ENCODE measurements around the gene DIAPH2.
"Not testable (repeated sequence)": the region's sequence is repeated elsewhere in the genome, so short reads cannot be mapped to it uniquely, and the experiment has no call there.

The DIAPH2 gene

DNA sequence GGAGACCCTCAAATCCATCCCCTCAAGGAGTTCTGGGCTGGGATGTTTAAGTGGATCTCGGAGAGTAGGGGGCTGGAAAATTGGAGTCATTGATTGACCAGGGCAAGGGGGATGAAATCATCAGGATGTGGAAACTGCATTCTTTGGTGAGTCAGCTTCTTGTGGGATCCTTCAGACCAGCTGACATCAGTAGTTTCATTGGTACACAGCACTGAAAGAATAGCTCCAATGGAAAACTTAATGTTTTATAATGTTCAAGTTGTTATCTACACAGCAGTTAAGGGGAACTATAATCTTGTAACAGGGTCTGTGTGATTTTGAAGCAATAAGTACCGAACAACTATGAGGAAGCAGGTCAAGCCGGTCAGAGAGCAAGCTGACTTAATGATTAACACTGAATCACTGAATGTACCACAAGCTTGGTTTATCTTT lies 705.1 kb downstream of the DIAPH2 start:
- no peak for DNase-seq (ENCODE audit: low spot score)

GRCh38 chrX:97397371-97397770 lies 712.7 kb downstream of the DIAPH2 start:
- no peak for DNase-seq (ENCODE audit: low spot score)

- no peak for DNase-seq (ENCODE audit: low spot score)
Measured at GRCh38 chrX:97398030-97398551, 713.4 kb downstream of the DIAPH2 start.

- no peak for DNase-seq (ENCODE audit: low spot score)
Measured at GRCh38 chrX:97399400-97399799, 714.8 kb downstream of the DIAPH2 start.

DNA sequence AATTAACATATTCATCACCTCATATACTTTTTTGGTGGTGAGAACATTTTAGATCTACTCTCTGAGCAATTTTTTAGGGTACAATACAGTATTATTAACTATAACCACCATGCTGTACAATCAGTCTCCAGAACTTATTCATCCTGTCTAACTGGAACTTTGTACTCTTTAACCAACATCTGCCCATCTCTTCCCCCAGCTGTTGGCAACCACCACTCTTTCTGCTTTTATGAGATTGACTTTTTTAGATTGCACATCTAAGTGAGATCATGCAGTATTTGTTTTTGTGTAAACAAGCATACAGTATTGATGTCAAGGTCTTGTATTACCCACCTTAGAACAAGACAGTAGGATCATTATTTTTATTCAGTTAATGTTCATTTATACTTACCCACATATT lies 715.9 kb downstream of the DIAPH2 start:
- DNase-seq (ENCODE audit: low spot score) = no peak

GRCh38 chrX:97401154-97401553 lies 716.5 kb downstream of the DIAPH2 start:
- no peak for DNase-seq (ENCODE audit: low spot score)

- no peak for DNase-seq (ENCODE audit: low spot score)
Measured at GRCh38 chrX:97401586-97402136, 717.0 kb downstream of the DIAPH2 start.

DNA sequence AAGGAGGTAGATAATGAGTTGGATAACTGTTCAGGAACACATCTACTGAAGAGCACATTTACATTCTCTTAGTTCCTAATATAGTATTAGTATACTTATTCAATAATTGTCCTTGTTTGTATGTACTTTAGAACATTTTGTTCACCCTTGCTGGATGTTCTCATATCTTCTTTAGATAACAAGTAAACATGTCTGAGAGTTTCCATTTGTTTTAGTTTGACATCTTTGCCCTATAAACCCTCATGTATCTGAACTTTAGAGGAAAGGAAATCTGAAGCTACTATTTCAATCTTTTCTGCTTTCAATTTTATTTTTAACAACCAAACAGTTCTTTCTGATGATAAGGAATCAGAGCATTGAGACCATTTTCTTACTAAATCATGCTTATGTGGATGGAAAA lies 717.7 kb downstream of the DIAPH2 start:
- no peak for DNase-seq (ENCODE audit: low spot score)

DNA sequence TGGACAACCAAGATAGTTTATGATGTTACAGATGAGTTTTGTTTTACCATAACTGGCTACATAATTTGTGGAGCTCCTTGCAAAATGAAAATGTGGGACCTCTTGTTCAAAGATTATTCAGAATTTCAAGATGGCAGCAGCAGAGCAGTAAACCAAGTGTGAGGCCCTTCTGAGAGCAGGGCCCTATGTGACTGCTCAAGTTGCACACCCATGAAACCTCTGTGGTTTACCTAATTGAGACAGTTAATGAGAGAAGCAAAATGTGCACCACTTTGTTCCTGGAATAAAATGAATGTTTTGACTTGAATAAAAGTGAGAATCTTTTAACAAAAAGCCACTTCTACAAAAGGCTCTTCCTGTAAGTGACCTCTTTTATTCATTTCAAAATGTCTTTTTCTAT lies 718.3 kb downstream of the DIAPH2 start:
- no peak for DNase-seq (ENCODE audit: low spot score)

DNA sequence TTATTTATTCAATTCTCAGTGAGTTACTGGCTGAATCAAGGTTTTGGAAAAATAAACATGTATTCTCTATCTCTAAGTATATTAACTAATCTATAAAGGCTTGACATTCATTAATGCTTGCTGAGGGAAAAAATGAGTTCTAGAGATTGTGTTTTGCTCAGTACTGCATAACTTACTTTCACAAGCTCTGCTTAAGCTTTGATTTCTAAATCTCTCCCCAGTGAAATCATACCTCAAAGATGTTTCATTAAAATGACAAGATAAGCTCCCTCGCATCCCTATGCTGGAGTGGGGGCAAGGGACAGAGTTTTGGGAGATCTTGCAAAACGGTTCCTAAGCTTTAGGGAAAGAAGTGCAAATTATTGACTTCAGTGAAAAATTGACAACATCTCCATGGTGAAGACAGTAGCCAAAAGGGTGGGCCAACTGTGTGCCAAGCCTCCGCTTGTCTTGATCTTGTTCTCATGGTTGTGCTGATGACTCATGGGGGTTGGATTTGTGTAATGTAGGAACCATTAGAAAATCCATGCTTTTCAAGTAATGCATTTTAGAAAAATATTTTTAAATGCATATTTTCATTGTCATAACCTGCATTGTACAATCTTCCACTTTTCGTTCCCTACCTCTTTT lies 720.5 kb downstream of the DIAPH2 start:
- no peak for DNase-seq (ENCODE audit: low spot score)

DNA sequence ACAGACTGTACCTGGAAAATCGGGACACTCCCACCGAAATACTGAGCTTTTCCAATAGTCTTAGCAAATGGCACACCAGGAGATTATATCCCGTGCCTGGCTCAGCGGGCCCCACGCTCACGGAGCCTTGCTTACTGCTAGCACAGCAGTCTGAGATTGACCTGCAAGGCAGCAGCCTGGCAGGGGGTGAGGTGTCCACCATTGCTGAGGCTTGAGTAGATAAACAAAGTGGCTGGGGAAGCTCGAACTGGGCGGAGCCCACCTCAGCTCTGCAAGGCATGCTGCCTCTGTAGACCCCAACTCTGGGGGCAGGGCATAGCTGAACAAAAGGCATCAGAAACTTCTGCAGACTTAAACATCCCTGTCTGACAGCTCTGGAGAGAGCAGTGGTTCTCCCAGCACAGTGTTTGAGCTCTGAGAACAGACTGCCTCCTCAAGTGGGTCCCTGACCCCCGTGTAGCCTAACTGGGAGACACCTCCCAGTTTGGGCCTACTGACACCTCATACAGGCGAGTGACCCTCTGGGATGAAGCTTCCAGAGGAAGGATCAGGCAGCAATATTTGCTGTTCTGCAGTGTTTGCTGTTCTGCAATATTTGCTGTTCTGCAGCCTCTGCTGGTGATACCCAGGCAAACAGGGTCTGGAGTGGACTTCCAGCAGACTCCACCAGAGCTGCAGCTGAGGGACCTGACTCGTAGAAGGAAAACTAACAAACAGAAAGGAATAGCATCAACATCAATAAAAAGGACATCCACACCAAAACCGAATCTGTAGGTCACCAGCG lies 725.2 kb downstream of the DIAPH2 start:
- DNase-seq (ENCODE audit: low spot score) = not testable (repeated sequence)

- no peak for DNase-seq (ENCODE audit: low spot score)
Measured at GRCh38 chrX:97416461-97416860, 731.8 kb downstream of the DIAPH2 start.

GRCh38 chrX:97429101-97429500 lies 744.5 kb downstream of the DIAPH2 start:
- no peak for DNase-seq (ENCODE audit: low spot score)

GRCh38 chrX:97431281-97431680 lies 746.6 kb downstream of the DIAPH2 start:
- DNase-seq (ENCODE audit: low spot score) = no peak

GRCh38 chrX:97446298-97446882 lies 761.7 kb downstream of the DIAPH2 start:
- no peak for DNase-seq (ENCODE audit: low spot score)

- DNase-seq (ENCODE audit: low spot score) = no peak
Measured at GRCh38 chrX:97447306-97447705, 762.7 kb downstream of the DIAPH2 start.

GRCh38 chrX:97452283-97452682 lies 767.6 kb downstream of the DIAPH2 start:
- no peak for DNase-seq (ENCODE audit: low spot score)

DNA sequence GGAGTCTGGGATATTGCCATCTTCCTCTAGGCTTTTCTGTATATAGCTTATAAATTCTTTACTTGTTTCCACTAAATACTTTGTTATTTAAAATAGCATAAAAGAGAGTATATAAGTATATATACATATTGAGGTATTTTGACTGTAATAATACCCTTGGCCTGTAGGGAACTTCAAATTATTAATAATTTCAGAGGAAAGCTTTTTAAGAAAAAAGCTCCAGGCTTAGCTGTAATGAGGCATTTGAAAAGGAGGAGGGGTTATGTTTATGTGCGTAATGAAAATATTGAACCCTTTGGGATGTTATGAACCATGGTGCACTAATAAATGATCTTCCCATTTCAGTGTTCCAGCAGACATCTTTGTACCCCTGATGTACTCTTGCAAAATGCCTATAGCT lies 777.1 kb downstream of the DIAPH2 start:
- DNase-seq (ENCODE audit: low spot score) = no peak

- no peak for DNase-seq (ENCODE audit: low spot score)
Measured at GRCh38 chrX:97471071-97471470, 786.4 kb downstream of the DIAPH2 start.

DNA sequence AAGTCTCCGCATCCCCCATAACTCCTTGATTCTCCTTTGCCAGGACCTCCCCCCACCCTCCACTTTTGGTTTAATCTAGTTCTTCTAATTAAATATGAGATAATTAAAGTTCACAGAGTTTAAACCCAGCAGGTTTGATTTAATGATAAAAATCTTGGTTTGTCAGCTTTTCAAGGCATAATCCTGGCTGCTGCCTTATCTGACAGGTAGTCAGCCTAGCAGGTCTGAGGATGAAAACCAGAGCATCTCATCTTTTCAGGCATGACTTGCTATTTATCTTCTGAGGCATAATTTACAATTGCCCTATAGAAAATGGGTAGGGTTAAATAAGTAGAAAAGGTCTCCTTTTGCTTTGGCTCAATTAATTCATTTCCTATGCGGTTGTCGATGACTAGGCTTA lies 790.3 kb downstream of the DIAPH2 start:
- no peak for DNase-seq (ENCODE audit: low spot score)

GRCh38 chrX:97479106-97479890 lies 794.7 kb downstream of the DIAPH2 start:
- no peak for DNase-seq (ENCODE audit: low spot score)

DNA sequence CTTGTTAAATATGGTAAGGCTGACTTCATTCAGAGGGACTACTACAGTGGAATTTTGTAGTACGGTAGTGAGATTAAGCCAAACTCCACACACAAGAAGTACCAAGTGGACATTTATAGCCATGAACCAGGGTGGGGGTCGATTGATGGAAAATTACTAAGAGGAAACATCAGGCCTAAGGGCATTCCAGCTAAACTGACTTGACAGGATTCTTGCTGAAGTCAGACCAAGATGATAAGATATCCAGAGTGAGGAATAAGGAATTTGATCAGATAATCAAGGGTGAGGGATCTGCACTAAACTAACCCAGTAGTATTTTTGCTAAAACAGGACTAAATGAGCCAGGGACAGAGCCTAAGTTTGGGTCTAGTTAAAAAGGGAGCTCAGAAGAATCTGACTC lies 796.6 kb downstream of the DIAPH2 start:
- no peak for DNase-seq (ENCODE audit: low spot score)
